Coronary artery (tissue), 2 donors: Measurements from ENCODE around the gene MEN1.
A peak's percentile ranks its signal among the peaks of the same experiment; 100 is the strongest.

Source experiments
- DNase-seq: peaks from one replicate; pipeline ENCODE4 v3.0.0-alpha.2; 2017; ENCODE audit warnings: low spot score
- H3K27ac ChIP-seq, 2 donors: fragments of 200-600 bp; sonication (generic); one replicate each; pipeline ENCODE4 v1.5.1; 2016 to 2019
- H3K4me3 ChIP-seq: fragments of 200-600 bp; sonication (generic); 2 replicates; pipeline ENCODE4 v1.5.1; 2016; ENCODE audit warnings: mild to moderate bottlenecking, moderate library complexity
- CTCF ChIP-seq: fragments of 200-600 bp; sonication (generic); IDR thresholded peaks from one replicate; pipeline ENCODE4 v1.5.1; 2019; ENCODE audit warnings: antibody characterized with exemption

Gene MEN1

GRCh38 chr11:64784813-64785581, 25.4 kb downstream of the MEN1 start:
- Histone ChIP-seq H3K27ac (no peak overlapping the region), H3K4me3 (no peak overlapping the region)
- no peak for TF ChIP-seq CTCF
- no peak for DNase-seq

- peak; percentile 100 for DNase-seq
- H3K4me3 ChIP-seq: peak within 1 kb of the TSS; percentile 100
- no peak for TF ChIP-seq CTCF
- peak within 1 kb of the TSS; percentile 99 to 100 for H3K27ac ChIP-seq
Measured at GRCh38 chr11:64778473-64779298, 31.7 kb downstream of the MEN1 start, which contains the start of gene SF1. TSS of gene SF1 (minus strand) at chr11:64778542. CDS start at chr11:64778392, 150 bp downstream.

GRCh38 chr11:64778223-64778472, 32.2 kb downstream of the MEN1 start:
- no peak for TF ChIP-seq CTCF
- DNase-seq: peak; percentile 82
- H3K4me3 ChIP-seq: peak overlapping the region; percentile 100
- H3K27ac ChIP-seq: peak overlapping the region; percentile 99 to 100

GRCh38 chr11:64777449-64778222, 32.7 kb downstream of the MEN1 start:
- DNase-seq: peak; percentile 86
- no peak for TF ChIP-seq CTCF
- Histone ChIP-seq H3K27ac (peak overlapping the region; percentile 99 to 100), H3K4me3 (peak overlapping the region; percentile 100)

- TF ChIP-seq CTCF: no peak
- peak overlapping the region; percentile 60 to 100 for H3K27ac ChIP-seq
- DNase-seq: no peak
Measured at GRCh38 chr11:64776875-64777274, 33.5 kb downstream of the MEN1 start.

GRCh38 chr11:64776425-64776824, 33.9 kb downstream of the MEN1 start:
- no peak for DNase-seq
- peak overlapping the region in 1 of 2 donors; percentile 60 for H3K27ac ChIP-seq
- no peak for TF ChIP-seq CTCF
- H3K4me3 ChIP-seq: peak overlapping the region; percentile 100

More at GRCh38 chr11:64776875-64777274, 33.5 kb downstream of the MEN1 start:
- H3K4me3 ChIP-seq: peak overlapping the region; percentile 100
